Measurements from ENCODE around the gene GIMAP4. TPM values are rescaled to one million over a fixed set of nuclear protein-coding genes. Genes with fewer than 3 reads are reported as not detected.

GIMAP4 gene
- total and polyA plus RNA-seq, 9 of the 15 experiments (the other 6 are each of a cell fraction or from before 2014, with no cell fraction given) = 0.42 TPM; not detected in 8

DNA sequence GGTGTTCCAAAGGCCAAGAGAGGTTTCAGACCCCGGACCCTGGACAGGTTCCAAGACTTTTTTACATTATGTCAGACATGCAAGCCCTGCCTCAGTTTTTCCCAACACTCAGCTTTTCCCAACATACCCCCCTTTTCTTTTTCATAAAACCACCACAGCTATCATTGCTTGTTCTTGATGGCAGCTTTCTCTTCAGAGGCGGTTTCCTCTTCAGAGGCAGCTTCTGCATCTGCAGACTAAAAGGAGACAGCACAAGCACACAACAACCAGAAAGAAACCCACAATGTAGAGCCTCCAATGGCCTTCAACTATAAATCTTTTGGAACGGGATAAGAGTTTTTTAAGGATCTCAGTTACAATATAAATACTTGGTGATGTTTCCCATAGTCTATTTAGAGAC, 45.7 kb downstream of the GIMAP4 start (continued):
- no peak for TF ChIP-seq RHOXF2B (CRISPR knock-in tag; conservative IDR thresholded peaks at IDR 0.05)
- TF ChIP-seq ZNF184 (CRISPR knock-in tag; IDR thresholded peaks at IDR 0.05) = no peak

DNA sequence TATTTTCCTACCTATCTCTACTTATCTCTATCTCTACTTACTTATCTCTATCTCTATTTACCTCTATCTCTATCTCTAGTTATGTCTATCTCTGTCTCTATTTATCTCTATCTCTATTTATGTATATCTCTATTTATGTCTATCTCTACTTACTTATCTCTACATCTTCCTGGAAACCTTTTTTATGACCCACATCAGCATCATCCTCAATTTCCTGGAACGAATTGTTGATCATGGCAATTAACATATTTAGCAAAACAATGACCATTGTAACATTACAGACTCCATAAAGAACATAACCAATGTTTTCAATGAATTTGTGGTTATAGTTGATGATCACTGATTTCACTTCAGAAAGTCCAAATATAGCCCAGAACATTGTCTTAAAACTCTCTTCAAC, 46.7 kb downstream of the GIMAP4 start:
- ATAC-seq (no peak), FAIRE-seq (no peak), DNase-seq (ENCODE audit: extremely low read depth in 1 of 4, low spot score in 3 of 4) (no peak)
- TF ChIP-seq BACH1 (tag; IDR thresholded peaks at IDR 0.05) = no peak
- TF ChIP-seq, protein P1, sequence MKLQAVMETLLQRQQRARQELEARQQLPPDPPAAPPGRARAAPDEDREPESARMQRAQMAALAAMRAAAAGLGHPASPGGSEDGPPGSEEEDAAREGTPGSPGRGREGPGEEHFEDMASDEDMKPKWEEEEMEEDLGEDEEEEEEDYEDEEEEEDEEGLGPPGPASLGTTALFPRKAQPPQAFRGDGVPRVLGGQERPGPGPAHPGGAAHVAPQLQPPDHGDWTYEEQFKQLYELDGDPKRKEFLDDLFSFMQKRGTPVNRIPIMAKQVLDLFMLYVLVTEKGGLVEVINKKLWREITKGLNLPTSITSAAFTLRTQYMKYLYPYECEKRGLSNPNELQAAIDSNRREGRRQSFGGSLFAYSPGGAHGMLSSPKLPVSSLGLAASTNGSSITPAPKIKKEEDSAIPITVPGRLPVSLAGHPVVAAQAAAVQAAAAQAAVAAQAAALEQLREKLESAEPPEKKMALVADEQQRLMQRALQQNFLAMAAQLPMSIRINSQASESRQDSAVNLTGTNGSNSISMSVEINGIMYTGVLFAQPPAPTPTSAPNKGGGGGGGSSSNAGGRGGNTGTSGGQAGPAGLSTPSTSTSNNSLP (IDR thresholded peaks at IDR 0.05; ENCODE audit: borderline replicate concordance, low read depth, low read length) = no peak
- TF ChIP-seq BRCA1 (IDR thresholded peaks at IDR 0.05) = no peak
- no peak for TF ChIP-seq BRCA1 (CRISPR knock-in tag; IDR thresholded peaks at IDR 0.05)
- TF ChIP-seq YBX1 (IDR thresholded peaks at IDR 0.05) = no peak
- no peak for TF ChIP-seq ZNF274 (IDR thresholded peaks at IDR 0.05; ENCODE audit: borderline replicate concordance, low read depth, low read length)
- no peak for TF ChIP-seq ZFPM2 (CRISPR knock-in tag; IDR thresholded peaks at IDR 0.05)
- TF ChIP-seq ETV6 (IDR thresholded peaks at IDR 0.05; ENCODE audit: borderline replicate concordance in 1 of 2, low read depth in 2 of 2, low read length in 1 of 2) = no peak
- TF ChIP-seq ETV6 (CRISPR knock-in tag; IDR thresholded peaks at IDR 0.05; ENCODE audit: borderline replicate concordance) = no peak
- TF ChIP-seq, protein P2, sequence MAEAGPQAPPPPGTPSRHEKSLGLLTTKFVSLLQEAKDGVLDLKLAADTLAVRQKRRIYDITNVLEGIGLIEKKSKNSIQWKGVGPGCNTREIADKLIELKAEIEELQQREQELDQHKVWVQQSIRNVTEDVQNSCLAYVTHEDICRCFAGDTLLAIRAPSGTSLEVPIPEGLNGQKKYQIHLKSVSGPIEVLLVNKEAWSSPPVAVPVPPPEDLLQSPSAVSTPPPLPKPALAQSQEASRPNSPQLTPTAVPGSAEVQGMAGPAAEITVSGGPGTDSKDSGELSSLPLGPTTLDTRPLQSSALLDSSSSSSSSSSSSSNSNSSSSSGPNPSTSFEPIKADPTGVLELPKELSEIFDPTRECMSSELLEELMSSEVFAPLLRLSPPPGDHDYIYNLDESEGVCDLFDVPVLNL (CRISPR knock-in tag; IDR thresholded peaks at IDR 0.05; ENCODE audit: low read depth) = no peak
- no peak for TF ChIP-seq ADNP (tag; IDR thresholded peaks at IDR 0.05)
- TF ChIP-seq BRD4 (IDR thresholded peaks at IDR 0.05) = no peak
- no peak for TF ChIP-seq C11orf30 (IDR thresholded peaks at IDR 0.05; ENCODE audit: low read depth)
- no peak for TF ChIP-seq RB1 (IDR thresholded peaks at IDR 0.05; ENCODE audit: low read depth)
- TF ChIP-seq PTTG1 (tag; IDR thresholded peaks at IDR 0.05; ENCODE audit: low read depth) = no peak
- no peaks in the 10 kb centered on the region for H3K9me3 ChIP-seq (replicated peaks; ENCODE audit: control insufficient read depth, insufficient read depth, low read depth, low read length)
- no peak overlapping the region for H2AFZ ChIP-seq (ENCODE audit: low read depth, low read length)
- no peaks in the 10 kb centered on the region for H3K4me1 ChIP-seq (replicated peaks in 1 of 2; ENCODE audit: control insufficient read depth in 2 of 2, insufficient read depth in 2 of 2, low read length in 2 of 2)
- H3K9ac ChIP-seq (ENCODE audit: insufficient read depth in 1 of 2, low read depth in 2 of 2, low read length in 2 of 2) = no peak overlapping the region
- H3K4me2 ChIP-seq (ENCODE audit: insufficient read depth, low read length) = no peak overlapping the region
- ChIA-PET CTCF (ENCODE audit: low intra/inter-chr PET ratio) (no interaction called here), POLR2A (no interaction called here)
- intact Hi-C loops (cut with micrococcal nuclease) (no loop called here), in situ Hi-C loops (cut with MboI) (no loop called here)
- H3K36me3 ChIP-seq (ENCODE audit: control insufficient read depth, insufficient read depth, low read length) = no peaks in the 10 kb centered on the region
- no peaks in the 10 kb centered on the region for H3K27me3 ChIP-seq (ENCODE audit: control insufficient read depth in 2 of 2, insufficient read depth in 2 of 2, low read length in 2 of 2)
- WGBS (ENCODE audit: insufficient coverage, low coverage, missing lambda C conversion rate) = 0% methylated on average over 1 of the region's 1 CpG
- no peaks in the 10 kb centered on the region for H4K20me1 ChIP-seq (replicated peaks; ENCODE audit: control insufficient read depth, insufficient read depth, low read length)
- H3K4me3 ChIP-seq = no peak overlapping the region
- H3K79me2 ChIP-seq (ENCODE audit: control insufficient read depth, insufficient read depth, low read length) = no peaks in the 10 kb centered on the region
- no peaks in the 10 kb centered on the region for H3K9me1 ChIP-seq (ENCODE audit: control insufficient read depth, insufficient read depth, low read length)
- BruUV-seq (replicated peaks) = no TSS peak
- H3K27ac ChIP-seq (ENCODE audit: extremely low read depth, low read depth, low read length) = no peak overlapping the region

All from K562 (cell line).